GM10266 (cell line): Measurements from ENCODE around the gene AGBL4.

ENCODE experiments used
- DNase-seq: peaks from one replicate; pipeline ENCODE4 v3.0.0; 2012; ENCODE audit errors: extremely low spot score
- TF ChIP-seq, protein P1 (sequence below): IDR thresholded peaks from 2 replicates; pipeline ENCODE4 v1.5.1; 2012; ENCODE audit warnings: mild to moderate bottlenecking, low read depth; ENCODE audit not compliant: control insufficient read depth, insufficient read depth; ENCODE audit errors: missing control alignments

Gene AGBL4

DNA sequence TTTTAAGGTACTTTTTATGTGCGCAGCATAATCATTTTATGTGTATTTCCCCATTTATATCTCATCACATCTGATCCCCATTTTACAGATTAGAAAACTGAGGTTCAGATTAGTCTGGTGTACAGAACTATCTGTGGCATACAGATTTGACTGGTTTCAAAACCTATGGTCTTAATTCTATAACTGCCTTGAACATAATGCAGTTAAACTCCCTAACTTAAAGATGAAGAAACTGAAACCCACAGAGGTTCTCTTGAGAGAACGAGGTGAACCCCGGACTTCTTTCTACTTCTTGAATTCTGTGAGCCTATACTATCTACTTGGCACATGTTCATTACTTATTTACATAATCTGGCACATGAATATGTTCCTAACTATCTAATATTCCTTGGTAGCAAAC, 479.1 kb downstream of the AGBL4 start:
- TF ChIP-seq, protein P1, sequence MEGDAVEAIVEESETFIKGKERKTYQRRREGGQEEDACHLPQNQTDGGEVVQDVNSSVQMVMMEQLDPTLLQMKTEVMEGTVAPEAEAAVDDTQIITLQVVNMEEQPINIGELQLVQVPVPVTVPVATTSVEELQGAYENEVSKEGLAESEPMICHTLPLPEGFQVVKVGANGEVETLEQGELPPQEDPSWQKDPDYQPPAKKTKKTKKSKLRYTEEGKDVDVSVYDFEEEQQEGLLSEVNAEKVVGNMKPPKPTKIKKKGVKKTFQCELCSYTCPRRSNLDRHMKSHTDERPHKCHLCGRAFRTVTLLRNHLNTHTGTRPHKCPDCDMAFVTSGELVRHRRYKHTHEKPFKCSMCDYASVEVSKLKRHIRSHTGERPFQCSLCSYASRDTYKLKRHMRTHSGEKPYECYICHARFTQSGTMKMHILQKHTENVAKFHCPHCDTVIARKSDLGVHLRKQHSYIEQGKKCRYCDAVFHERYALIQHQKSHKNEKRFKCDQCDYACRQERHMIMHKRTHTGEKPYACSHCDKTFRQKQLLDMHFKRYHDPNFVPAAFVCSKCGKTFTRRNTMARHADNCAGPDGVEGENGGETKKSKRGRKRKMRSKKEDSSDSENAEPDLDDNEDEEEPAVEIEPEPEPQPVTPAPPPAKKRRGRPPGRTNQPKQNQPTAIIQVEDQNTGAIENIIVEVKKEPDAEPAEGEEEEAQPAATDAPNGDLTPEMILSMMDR: no peak
- DNase-seq: no peak

DNA sequence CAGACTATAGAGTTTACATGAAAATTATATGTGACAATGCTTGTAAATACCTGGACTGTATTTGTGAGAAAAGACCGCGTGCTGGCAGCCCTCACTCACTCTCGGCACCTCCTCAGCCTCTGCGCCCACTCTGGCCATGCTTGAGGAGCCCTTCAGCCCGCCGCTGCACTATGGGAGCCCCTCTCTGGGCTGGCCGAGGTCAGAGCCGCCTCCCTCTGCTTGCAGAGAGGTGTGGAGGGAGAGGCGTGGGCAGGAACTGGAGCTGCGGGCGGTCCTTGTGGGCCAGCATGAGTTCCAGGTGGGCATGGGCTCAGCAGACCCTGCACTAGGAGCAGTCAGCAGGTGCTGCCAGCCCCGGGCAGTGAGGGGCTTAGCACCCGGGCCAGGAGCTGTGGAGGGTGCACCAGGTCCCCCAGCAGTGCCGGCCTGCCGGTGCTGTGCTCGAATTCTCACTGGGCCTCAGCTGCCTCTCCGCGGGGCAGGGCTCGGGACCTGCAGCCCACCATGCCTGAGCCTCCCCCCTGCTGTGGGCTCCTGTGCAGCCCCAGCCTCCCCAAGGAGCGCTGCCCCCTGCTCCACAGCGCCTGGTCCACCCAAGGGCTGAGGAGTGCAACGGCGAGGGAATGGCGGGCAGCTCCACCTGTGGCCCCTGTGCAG, 482.5 kb downstream of the AGBL4 start:
- TF ChIP-seq, protein P1: no peak
- no peak for DNase-seq

- DNase-seq: no peak
Observed at GRCh38 chr1:49527606-49528305, 496.0 kb downstream of the AGBL4 start.

DNA sequence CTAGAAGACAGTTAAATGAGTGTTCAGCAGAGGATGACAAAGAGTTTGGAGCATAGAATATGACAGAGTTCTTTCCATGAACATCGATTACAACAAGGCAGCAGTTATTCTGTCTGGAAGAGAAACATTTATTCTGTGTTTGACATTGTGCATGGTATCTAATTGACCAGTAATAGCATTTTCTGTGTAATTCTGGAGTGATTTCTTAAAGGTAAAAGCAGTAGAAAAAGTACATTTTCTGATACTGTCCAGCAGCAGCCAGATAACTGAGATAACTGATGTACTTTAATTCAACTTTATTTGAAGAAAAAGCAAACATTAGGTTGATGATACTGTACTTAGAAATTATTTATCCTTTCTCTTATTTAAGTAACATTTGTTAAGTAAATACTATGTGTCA, 497.1 kb downstream of the AGBL4 start:
- TF ChIP-seq, protein P1: no peak
- no peak for DNase-seq

More at GRCh38 chr1:49527606-49528305, 496.0 kb downstream of the AGBL4 start:
- TF ChIP-seq, protein P1: no peak

DNA sequence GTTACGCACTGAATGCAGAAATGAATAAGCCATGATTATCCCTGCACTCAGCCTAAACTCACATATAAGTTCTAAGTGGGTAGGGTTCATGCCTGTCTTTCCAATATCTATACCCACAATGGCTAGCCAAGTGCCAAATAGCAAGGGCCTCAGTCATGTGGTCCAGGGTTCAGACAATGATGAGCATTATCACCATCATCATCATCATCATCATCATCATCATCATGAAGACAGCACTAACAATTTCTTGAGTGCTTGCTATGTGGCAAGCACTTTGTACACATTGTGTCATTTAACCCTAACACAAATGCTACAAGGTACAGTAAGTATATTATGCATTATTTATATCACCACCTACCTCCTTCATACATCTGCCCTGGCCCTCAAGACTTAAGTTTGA, 500.0 kb downstream of the AGBL4 start:
- no peak for DNase-seq
- TF ChIP-seq, protein P1: no peak

GRCh38 chr1:49466961-49467360, 556.8 kb downstream of the AGBL4 start:
- no peak for DNase-seq
- TF ChIP-seq, protein P1: no peak
